ENCODE results near the gene PLA2G2C. TPM values are rescaled to one million over a fixed set of nuclear protein-coding genes. Genes with fewer than 3 reads are reported as not detected.

Gene PLA2G2C
- polyA plus RNA-seq, 4 donors, result 0.01 TPM; not detected in 3

DNA sequence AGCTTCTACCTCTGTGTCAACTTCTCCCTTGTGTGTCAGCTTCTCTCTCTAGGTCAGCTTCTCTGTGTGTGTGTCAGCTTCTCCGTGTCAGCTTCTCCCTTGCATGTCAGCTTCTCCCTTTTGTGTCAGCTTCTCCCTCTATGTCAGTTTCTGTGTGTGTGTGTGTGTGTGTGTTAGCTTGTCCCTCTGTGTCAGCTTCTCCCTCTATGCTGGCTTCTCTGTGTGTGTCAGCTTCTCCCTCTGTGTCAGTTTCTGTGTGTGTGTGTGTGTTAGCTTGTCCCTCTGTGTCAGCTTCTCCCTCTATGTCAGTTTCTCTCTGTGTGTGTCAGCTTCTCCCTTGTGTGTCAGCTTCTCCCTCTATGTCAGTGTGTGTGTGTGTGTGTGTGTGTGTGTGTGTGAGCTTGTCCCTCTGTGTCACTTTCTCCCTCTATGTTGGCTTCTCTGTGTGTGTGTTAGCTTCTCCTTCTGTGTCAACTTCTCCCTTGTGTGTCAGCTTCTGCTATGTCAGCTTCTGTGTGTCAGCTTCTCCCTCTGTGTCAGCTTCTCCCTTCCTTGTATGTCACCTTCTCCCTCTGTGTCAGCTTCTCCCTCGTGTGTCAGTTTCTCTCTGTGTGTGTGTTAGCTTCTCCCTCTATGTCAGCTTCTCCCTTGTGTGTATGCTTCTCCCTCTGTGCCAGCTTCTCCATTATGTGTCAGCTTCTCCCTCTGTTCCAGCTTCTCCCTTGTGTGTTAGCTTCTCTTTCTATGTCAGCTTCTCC is 6.8 kb downstream of the PLA2G2C start:
- no peaks in the 10 kb centered on the region for H3K4me1 ChIP-seq (ENCODE audit: control insufficient read depth in 3 of 3, insufficient read depth in 2 of 3, low read depth in 1 of 3, low read length in 2 of 3)
- peaks cover 0 to 5% of the 10 kb centered on the region in 2 donors for H3K9me3 ChIP-seq (ENCODE audit: control insufficient read depth in 2 of 2, insufficient read depth in 1 of 2, low read depth in 1 of 2, low read length in 1 of 2)
- no peak for FAIRE-seq
- no peak overlapping the region for H3K4me3 ChIP-seq (ENCODE audit: low read depth in 1 of 3, low read length in 3 of 3)
- no peak for DNase-seq
- no peak overlapping the region for H3K27ac ChIP-seq (ENCODE audit: low read depth in 1 of 3, low read length in 2 of 3)
- H3K36me3 ChIP-seq (ENCODE audit: control insufficient read depth in 3 of 3, insufficient read depth in 2 of 3, low read depth in 1 of 3, low read length in 3 of 3), result no peaks in the 10 kb centered on the region
- H3K27me3 ChIP-seq (ENCODE audit: control insufficient read depth in 3 of 3, insufficient read depth in 3 of 3, low read length in 3 of 3), result peaks cover 0 to 4% (median 0%) of the 10 kb centered on the region in 3 donors
- WGBS, 3 donors, result 84 to 91% (median 86%) methylated on average over 2 of the region's 2 CpGs

DNA sequence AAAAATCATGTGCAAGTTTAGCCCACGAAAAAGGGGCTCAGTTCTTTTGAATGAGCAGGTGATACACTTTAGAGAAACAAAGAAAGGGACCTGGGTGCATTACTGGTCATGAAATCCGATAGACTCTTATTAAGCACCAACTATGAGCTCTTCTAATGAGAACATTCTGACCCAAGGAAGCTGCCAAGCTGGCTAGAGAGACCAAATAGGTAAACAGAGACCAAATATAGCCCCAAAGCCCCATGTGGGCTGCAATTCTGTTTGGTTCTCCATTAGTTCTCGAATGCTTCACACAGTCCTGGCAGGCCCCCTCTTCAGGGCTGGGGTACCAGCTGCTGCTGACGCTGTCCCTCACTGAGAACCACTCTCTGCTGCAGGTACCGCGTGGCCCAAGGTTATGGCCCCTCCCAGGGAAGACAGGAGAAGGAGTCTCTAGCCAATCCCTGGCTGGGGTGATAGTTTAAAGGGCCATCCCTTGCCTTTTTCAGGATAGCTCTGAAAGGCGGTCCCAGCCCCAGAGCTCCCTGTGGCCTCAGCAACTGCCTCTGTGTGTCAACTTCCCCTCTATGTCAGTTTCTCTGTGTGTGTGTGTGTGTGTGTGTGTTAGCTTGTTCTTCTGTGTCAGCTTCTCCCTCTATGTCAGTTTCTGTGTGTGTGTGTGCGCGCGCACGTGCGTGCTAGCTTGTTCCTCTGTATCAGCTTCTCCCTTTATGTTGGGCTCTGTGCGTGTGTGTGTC is 7.5 kb downstream of the PLA2G2C start:
- H3K36me3 ChIP-seq (ENCODE audit: control insufficient read depth in 3 of 3, insufficient read depth in 2 of 3, low read depth in 1 of 3, low read length in 3 of 3), result no peaks in the 10 kb centered on the region
- no peak overlapping the region for H3K4me3 ChIP-seq (ENCODE audit: low read depth in 1 of 3, low read length in 3 of 3)
- peaks cover 0 to 5% of the 10 kb centered on the region in 2 donors for H3K9me3 ChIP-seq (ENCODE audit: control insufficient read depth in 2 of 2, insufficient read depth in 1 of 2, low read depth in 1 of 2, low read length in 1 of 2)
- no peak for DNase-seq
- FAIRE-seq, result no peak
- 79 to 93% (median 88%) methylated on average over 13 of the region's 13 CpGs for WGBS, 3 donors
- no peak overlapping the region for H3K27ac ChIP-seq (ENCODE audit: low read depth in 1 of 3, low read length in 2 of 3)
- no peaks in the 10 kb centered on the region for H3K4me1 ChIP-seq (ENCODE audit: control insufficient read depth in 3 of 3, insufficient read depth in 2 of 3, low read depth in 1 of 3, low read length in 2 of 3)
- peaks cover 0 to 4% (median 0%) of the 10 kb centered on the region in 3 donors for H3K27me3 ChIP-seq (ENCODE audit: control insufficient read depth in 3 of 3, insufficient read depth in 3 of 3, low read length in 3 of 3)

DNA sequence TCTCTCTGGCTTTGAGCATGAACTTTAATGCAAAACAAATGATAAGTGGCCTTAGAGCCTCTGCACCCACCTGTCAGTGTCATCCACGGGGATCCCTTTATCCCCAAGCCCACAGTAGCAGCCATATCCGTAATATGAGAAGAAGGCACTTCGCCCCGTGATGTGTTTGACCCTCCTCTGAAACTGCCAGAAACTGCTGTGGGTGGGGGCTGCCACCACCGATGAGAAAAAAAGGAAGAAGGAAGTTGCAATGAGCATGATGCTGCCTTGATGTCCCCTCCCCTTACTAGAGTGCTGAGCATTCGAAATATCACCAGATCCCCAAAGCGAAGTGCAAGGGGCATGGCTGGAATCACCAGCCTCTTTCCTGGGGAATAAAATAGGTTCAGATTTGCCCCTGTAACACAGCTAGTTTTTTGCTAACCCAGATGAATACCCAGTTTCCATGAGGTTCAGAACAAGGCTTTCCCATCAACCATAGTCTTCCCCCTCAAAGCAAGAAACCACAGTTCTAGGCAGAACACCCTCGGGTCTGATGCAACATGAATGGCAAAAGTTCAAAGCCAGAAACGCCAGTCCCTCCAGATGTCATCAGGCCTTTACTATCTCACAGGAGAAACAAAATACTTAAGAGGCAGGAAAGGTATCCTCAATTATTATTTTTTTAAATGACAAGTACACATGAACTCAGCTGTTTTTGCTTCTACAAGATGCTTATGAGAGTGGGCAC is 11.2 kb downstream of the PLA2G2C start:
- H3K27ac ChIP-seq (ENCODE audit: low read depth in 1 of 3, low read length in 2 of 3), result no peak overlapping the region
- FAIRE-seq, result no peak
- H3K4me1 ChIP-seq (ENCODE audit: control insufficient read depth in 3 of 3, insufficient read depth in 2 of 3, low read depth in 1 of 3, low read length in 2 of 3), result no peaks in the 10 kb centered on the region
- H3K27me3 ChIP-seq (ENCODE audit: control insufficient read depth in 3 of 3, insufficient read depth in 3 of 3, low read length in 3 of 3), result peaks cover 0 to 4% (median 0%) of the 10 kb centered on the region in 3 donors
- no peaks in the 10 kb centered on the region for H3K36me3 ChIP-seq (ENCODE audit: control insufficient read depth in 3 of 3, insufficient read depth in 2 of 3, low read depth in 1 of 3, low read length in 3 of 3)
- WGBS, 3 donors, result 63 to 82% (median 68%) methylated on average over 9 of the region's 9 CpGs
- DNase-seq, result no peak
- H3K4me3 ChIP-seq (ENCODE audit: low read depth in 1 of 3, low read length in 3 of 3), result no peak overlapping the region
- peaks cover 0 to 5% of the 10 kb centered on the region in 2 donors for H3K9me3 ChIP-seq (ENCODE audit: control insufficient read depth in 2 of 2, insufficient read depth in 1 of 2, low read depth in 1 of 2, low read length in 1 of 2)

DNA sequence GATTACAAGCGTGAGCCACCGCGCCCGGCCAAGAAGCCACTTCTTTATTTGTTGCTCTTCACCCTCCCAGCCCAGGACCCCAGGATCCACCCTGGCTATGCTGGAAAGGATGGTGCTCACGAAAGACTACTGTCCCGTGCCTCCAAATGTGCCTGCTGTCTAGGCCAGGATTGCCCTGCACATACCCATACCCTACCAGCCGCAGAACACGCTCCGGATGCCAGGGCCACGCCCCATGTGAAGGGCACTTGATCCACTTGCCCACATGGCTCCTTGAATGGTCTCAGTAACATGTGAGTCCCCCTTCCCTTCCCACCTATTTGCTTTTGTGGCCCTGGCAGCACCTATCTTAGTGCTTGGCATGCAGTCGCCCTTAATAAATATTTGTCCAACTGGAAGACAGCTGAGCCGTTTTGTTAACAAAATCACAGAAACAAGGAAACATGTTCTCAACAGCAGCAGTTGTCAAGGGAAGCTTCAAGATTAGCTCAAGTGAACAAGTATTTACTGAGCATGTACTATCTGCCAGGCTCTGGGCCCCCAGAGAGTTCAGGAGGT is 14.2 kb downstream of the PLA2G2C start:
- Histone ChIP-seq H3K27ac (ENCODE audit: low read depth in 1 of 3, low read length in 2 of 3) (no peak overlapping the region), H3K4me3 (ENCODE audit: low read depth in 1 of 3, low read length in 3 of 3) (no peak overlapping the region), H3K4me1 (ENCODE audit: control insufficient read depth in 3 of 3, insufficient read depth in 2 of 3, low read depth in 1 of 3, low read length in 2 of 3) (no peaks in the 10 kb centered on the region), H3K9me3 (ENCODE audit: control insufficient read depth in 2 of 2, insufficient read depth in 1 of 2, low read depth in 1 of 2, low read length in 1 of 2) (no peaks in the 10 kb centered on the region), H3K27me3 (ENCODE audit: control insufficient read depth in 3 of 3, insufficient read depth in 3 of 3, low read length in 3 of 3) (peaks cover 0 to 4% (median 0%) of the 10 kb centered on the region in 3 donors), H3K36me3 (ENCODE audit: control insufficient read depth in 3 of 3, insufficient read depth in 2 of 3, low read depth in 1 of 3, low read length in 3 of 3) (no peaks in the 10 kb centered on the region)
- DNase-seq (no peak), FAIRE-seq (no peak)
- WGBS, 3 donors, result 83 to 88% (median 86%) methylated on average over 12 of the region's 12 CpGs

DNA sequence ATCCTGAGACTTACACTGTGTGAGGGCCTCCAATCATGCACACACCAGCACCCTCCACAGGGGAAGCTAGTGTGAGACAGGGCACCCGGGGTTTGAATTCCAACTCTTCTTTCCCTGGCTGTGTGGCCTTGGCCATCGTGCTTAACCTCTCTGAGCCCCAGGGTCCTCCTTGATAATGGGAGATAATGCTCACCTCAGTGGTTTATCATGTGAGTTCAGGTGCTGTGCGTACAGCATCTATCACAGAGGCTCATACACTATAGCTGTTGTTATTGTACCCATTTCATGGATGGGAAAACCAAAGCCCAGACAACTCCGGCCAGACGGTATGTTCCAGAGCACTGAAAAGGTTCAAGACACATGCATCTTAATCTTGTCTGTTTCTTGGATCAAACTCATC is 16.4 kb downstream of the PLA2G2C start:
- peaks cover 0 to 6% of the 10 kb centered on the region in 2 donors for H3K9me3 ChIP-seq (ENCODE audit: control insufficient read depth in 2 of 2, insufficient read depth in 1 of 2, low read depth in 1 of 2, low read length in 1 of 2)
- no peak overlapping the region for H3K27ac ChIP-seq (ENCODE audit: low read depth in 1 of 3, low read length in 2 of 3)
- no peak for FAIRE-seq
- DNase-seq, result no peak
- H3K36me3 ChIP-seq (ENCODE audit: control insufficient read depth in 3 of 3, insufficient read depth in 2 of 3, low read depth in 1 of 3, low read length in 3 of 3), result no peaks in the 10 kb centered on the region
- H3K4me1 ChIP-seq (ENCODE audit: control insufficient read depth in 3 of 3, insufficient read depth in 2 of 3, low read depth in 1 of 3, low read length in 2 of 3), result no peaks in the 10 kb centered on the region
- no peaks in the 10 kb centered on the region for H3K27me3 ChIP-seq (ENCODE audit: control insufficient read depth in 3 of 3, insufficient read depth in 3 of 3, low read length in 3 of 3)
- 84 to 90% (median 88%) methylated on average over 5 of the region's 5 CpGs for WGBS, 3 donors
- H3K4me3 ChIP-seq (ENCODE audit: low read depth in 1 of 3, low read length in 3 of 3), result no peak overlapping the region

DNA sequence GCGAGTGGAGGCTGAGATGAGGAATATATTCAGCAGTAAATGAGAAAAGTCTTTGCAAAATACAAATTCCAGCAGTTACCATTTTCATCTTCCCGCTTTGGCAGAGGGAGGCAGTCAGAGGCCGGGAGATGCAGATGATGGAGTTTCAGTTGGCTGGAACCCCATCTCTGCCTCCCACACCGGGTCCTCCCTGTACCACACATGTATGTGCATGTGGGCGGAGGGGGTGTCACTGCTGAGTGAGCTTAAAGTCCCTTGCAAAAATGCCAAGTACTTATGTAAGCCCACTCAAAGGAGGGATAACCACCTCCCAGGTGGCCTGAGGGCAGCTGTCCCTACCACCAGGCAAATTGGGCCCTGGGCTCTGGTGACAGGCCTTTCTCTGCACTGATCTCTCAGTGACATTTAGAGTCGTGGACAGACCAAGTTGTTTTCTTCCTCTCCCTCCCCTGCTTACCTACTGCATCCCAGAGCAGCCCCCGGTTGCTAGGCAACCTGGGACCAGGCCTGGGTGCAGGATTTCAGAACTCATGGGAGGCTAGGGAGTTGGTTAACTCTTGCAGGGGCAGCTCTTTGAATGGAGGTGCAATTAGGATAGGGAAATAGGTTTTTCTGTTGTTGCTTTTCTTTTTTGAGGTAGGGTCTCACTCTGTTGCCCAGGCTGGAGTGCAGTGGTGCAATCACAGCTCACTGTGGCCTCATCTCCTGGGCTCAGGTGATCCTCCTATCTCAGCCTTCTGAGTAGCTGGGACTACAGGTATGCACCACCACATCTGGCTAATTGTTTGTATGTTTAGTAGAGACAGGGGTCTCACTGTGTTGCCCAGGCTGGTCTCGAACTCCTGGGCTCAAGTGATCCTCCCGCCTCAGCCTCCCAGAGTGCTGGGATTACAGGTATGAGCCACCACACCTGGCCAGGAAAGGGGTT is 17.5 kb downstream of the PLA2G2C start:
- 77 to 84% (median 81%) methylated on average over 9 of the region's 9 CpGs for WGBS, 3 donors
- H3K27me3 ChIP-seq (ENCODE audit: control insufficient read depth in 3 of 3, insufficient read depth in 3 of 3, low read length in 3 of 3), result no peaks in the 10 kb centered on the region
- DNase-seq, result no peak
- FAIRE-seq, result no peak
- H3K4me1 ChIP-seq (ENCODE audit: control insufficient read depth in 3 of 3, insufficient read depth in 2 of 3, low read depth in 1 of 3, low read length in 2 of 3), result no peaks in the 10 kb centered on the region
- H3K36me3 ChIP-seq (ENCODE audit: control insufficient read depth in 3 of 3, insufficient read depth in 2 of 3, low read depth in 1 of 3, low read length in 3 of 3), result no peaks in the 10 kb centered on the region
- H3K9me3 ChIP-seq (ENCODE audit: control insufficient read depth in 2 of 2, insufficient read depth in 1 of 2, low read depth in 1 of 2, low read length in 1 of 2), result peaks cover 0 to 16% of the 10 kb centered on the region in 2 donors
- no peak overlapping the region for H3K27ac ChIP-seq (ENCODE audit: low read depth in 1 of 3, low read length in 2 of 3)
- no peak overlapping the region for H3K4me3 ChIP-seq (ENCODE audit: low read depth in 1 of 3, low read length in 3 of 3)

DNA sequence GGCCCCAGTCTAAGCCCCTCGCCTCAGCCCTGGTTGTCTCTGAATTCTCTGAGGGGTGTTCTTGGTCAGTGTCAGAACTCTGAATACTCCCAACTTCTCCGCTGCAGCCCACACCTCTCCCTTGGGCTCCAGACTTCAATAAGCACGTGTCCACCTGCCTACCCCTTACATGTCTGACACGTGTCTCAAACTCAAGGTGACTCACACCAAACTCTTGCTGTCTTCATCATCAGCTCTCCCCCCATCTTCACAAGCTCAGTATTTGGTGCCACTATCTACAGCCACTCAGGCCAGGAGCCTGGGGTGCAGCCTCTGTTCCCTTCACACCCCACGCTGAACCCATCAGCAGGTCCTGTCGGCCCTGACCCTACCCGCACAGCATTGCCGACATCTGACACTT is 19.2 kb downstream of the PLA2G2C start:
- DNase-seq (no peak), FAIRE-seq (no peak)
- Histone ChIP-seq H3K4me1 (ENCODE audit: control insufficient read depth in 3 of 3, insufficient read depth in 2 of 3, low read depth in 1 of 3, low read length in 2 of 3) (no peaks in the 10 kb centered on the region), H3K4me3 (ENCODE audit: low read depth in 1 of 3, low read length in 3 of 3) (no peak overlapping the region), H3K9me3 (ENCODE audit: control insufficient read depth in 2 of 2, insufficient read depth in 1 of 2, low read depth in 1 of 2, low read length in 1 of 2) (peaks cover 0 to 33% of the 10 kb centered on the region in 2 donors), H3K36me3 (ENCODE audit: control insufficient read depth in 3 of 3, insufficient read depth in 2 of 3, low read depth in 1 of 3, low read length in 3 of 3) (no peaks in the 10 kb centered on the region), H3K27me3 (ENCODE audit: control insufficient read depth in 3 of 3, insufficient read depth in 3 of 3, low read length in 3 of 3) (no peaks in the 10 kb centered on the region), H3K27ac (ENCODE audit: low read depth in 1 of 3, low read length in 2 of 3) (no peak overlapping the region)
- 81 to 89% (median 83%) methylated on average over 8 of the region's 8 CpGs for WGBS, 3 donors

Measured in small intestine (tissue), 7 donors.